Karpas-422 (cell line): Measurements from ENCODE around the gene MED13L. TPM values are rescaled to one million over a fixed set of nuclear protein-coding genes. Genes with fewer than 3 reads are reported as not detected.

Experiments
- DNase-seq: peaks from one replicate; pipeline ENCODE4 v3.0.0-alpha.2; 2015
- H2AFZ ChIP-seq: fragments of 200-600 bp; sonication (generic); 2 replicates; pipeline ENCODE4 v1.6.1; 2014; ENCODE audit warnings: antibody characterized with exemption, low read length, mixed read lengths
- H3K27ac ChIP-seq: fragments of 200-600 bp; sonication (generic); 2 replicates; pipeline ENCODE4 v1.5.1; 2014; ENCODE audit warnings: mild to moderate bottlenecking, low read length, moderate library complexity
- H3K27me3 ChIP-seq: fragments of 200-600 bp; sonication (generic); 2 replicates; pipeline ENCODE4 v1.6.1; 2014; ENCODE audit warnings: low read length, mixed read lengths
- H3K36me3 ChIP-seq: fragments of 200-600 bp; sonication (generic); 2 replicates; pipeline ENCODE4 v1.6.1; 2014; ENCODE audit warnings: low read length, mixed read lengths; ENCODE audit not compliant: insufficient read depth
- H3K4me1 ChIP-seq: fragments of 200-600 bp; sonication (generic); 2 replicates; pipeline ENCODE4 v1.6.1; 2014; ENCODE audit warnings: mild to moderate bottlenecking, low read length, mixed read lengths
- H3K4me2 ChIP-seq: fragments of 200-600 bp; sonication (generic); 2 replicates; pipeline ENCODE4 v1.6.1; 2014; ENCODE audit warnings: low read length, low read depth, mild to moderate bottlenecking; ENCODE audit not compliant: poor library complexity, severe bottlenecking
- H3K4me3 ChIP-seq: fragments of 200-600 bp; sonication (generic); 2 replicates; pipeline ENCODE4 v1.5.1; 2014; ENCODE audit warnings: mild to moderate bottlenecking, antibody characterized with exemption, low read length, mixed read lengths
- H3K79me2 ChIP-seq: fragments of 200-600 bp; sonication (generic); 2 replicates; pipeline ENCODE4 v1.6.1; 2014; ENCODE audit warnings: mild to moderate bottlenecking, low read length, mixed read lengths
- H3K9ac ChIP-seq: fragments of 200-600 bp; sonication (generic); 2 replicates; pipeline ENCODE4 v1.6.0; 2014; ENCODE audit warnings: low read length
- H3K9me2 ChIP-seq: fragments of 200-600 bp; sonication (generic), shearing (Covaris generic); replicated peaks from 2 replicates; pipeline ENCODE4 v1.6.0; 2014; ENCODE audit warnings: mild to moderate bottlenecking, low read length, moderate library complexity; ENCODE audit not compliant: insufficient read depth
- H3K9me3 ChIP-seq: fragments of 300-700, 200-600 bp; sonication (generic); 2 replicates; pipeline ENCODE4 v1.6.1; 2014; ENCODE audit warnings: low read length, mixed read lengths
- H4K20me1 ChIP-seq: fragments of 200-600 bp; sonication (generic); 2 replicates; pipeline ENCODE4 v1.6.1; 2014; ENCODE audit warnings: mild to moderate bottlenecking, antibody characterized with exemption, low read length, low read depth; ENCODE audit not compliant: insufficient read depth
- total RNA-seq: library from RNA; depleted of rRNA; stranded (reverse); fragments of >200 nt; shearing (Covaris generic); gene quantifications from 2 replicates; pipeline ENCODE4 v1.2.3, GENCODE V29; 2014; ENCODE audit warnings: low replicate concordance

The MED13L gene
- total RNA-seq, 1 experiment from 2014 or later: 37.5 TPM

DNA sequence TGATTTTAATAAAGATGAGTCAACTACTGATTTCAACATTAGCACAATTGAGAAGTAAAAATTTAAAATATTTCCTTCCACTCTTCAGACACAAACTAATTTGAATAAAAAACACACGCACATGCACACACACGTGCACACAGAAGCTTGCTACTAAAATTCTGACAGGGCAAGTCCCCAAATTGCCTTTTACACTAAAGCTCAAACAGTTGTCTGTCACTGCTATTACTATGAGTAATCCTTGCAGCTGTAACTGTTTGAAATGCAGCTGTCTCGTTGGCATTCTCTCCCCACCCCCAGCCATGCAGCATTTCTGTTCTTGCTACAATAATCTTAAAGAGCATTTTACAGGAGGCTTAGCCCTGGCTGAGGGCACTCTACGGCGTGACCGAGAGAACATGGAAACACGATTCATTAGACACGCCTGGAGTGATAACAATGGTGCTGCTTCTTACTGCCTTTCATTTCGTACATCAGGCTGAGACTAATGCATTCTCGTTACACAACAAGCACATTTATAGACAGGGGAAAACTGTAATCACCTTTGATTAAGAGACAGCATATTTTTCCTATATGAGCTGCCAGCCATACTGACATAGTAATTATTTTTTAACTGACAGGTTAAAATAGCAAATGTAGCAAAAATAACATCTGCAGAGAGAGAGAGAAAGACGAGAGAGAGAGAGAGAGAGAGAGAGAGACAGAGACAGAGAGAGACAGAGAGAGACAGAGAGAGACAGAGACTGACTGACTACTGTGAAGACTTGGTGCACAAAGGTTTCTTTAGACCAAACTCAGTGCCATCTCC lies 153.8 kb downstream of the MED13L start:
- H2AFZ ChIP-seq: no peak overlapping the region
- H3K9me2 ChIP-seq: no peaks in the 10 kb centered on the region
- DNase-seq: no peak
- no peaks in the 10 kb centered on the region for H3K4me1 ChIP-seq
- H3K36me3 ChIP-seq: no peaks in the 10 kb centered on the region
- H4K20me1 ChIP-seq: peaks cover 49% of the 10 kb centered on the region
- H3K4me3 ChIP-seq: no peak overlapping the region
- no peaks in the 10 kb centered on the region for H3K9me3 ChIP-seq
- no peaks in the 10 kb centered on the region for H3K79me2 ChIP-seq
- no peak overlapping the region for H3K4me2 ChIP-seq
- no peak overlapping the region for H3K9ac ChIP-seq
- no peaks in the 10 kb centered on the region for H3K27me3 ChIP-seq
- H3K27ac ChIP-seq: no peak overlapping the region

DNA sequence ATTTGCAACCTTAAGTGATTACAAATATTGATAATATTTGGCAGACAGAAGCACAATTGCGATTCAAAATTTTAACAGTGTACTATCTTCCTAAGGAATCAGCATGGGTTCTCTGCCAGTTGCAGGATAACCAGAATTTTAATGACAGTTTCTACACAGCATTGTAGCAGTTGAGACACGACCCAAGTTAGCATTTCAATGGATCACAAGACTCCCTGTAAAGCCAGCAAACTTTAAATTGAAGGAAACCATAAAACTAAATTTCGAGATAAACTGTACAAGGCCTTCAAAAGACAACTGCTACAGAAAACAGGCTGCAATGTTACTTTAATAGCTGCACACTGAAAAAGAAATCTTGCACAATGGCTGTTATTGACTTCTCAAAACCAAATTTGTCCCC lies 154.9 kb downstream of the MED13L start:
- no peaks in the 10 kb centered on the region for H3K79me2 ChIP-seq
- DNase-seq: no peak
- H3K9me3 ChIP-seq: no peaks in the 10 kb centered on the region
- no peak overlapping the region for H3K27ac ChIP-seq
- no peaks in the 10 kb centered on the region for H3K9me2 ChIP-seq
- no peaks in the 10 kb centered on the region for H3K4me1 ChIP-seq
- H3K9ac ChIP-seq: no peak overlapping the region
- H2AFZ ChIP-seq: no peak overlapping the region
- no peaks in the 10 kb centered on the region for H3K36me3 ChIP-seq
- H4K20me1 ChIP-seq: peaks cover 47% of the 10 kb centered on the region
- no peaks in the 10 kb centered on the region for H3K27me3 ChIP-seq
- no peak overlapping the region for H3K4me2 ChIP-seq
- no peak overlapping the region for H3K4me3 ChIP-seq

DNA sequence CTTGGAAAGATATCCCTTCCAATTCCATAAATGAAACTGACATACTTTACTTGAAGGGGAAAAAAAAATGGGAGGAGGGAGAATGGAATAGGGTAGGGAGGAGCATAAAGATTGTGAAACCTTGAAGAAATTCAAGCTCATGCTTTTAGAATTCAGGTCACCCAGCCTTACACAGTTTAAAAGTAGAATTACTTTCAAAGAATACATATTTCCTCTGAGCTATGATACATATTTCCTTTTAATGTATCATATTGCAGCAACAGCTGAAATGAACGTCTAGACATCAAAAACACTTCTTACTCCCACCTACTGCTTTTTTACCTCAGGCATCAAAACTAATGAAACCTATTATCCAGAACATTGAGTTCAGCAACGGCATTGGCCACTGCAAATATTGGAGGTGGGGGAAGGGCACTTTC lies 156.0 kb downstream of the MED13L start:
- H3K27me3 ChIP-seq: no peaks in the 10 kb centered on the region
- H3K9me3 ChIP-seq: no peaks in the 10 kb centered on the region
- no peak overlapping the region for H3K9ac ChIP-seq
- DNase-seq: no peak
- no peaks in the 10 kb centered on the region for H3K4me1 ChIP-seq
- H2AFZ ChIP-seq: no peak overlapping the region
- H3K4me2 ChIP-seq: no peak overlapping the region
- no peaks in the 10 kb centered on the region for H3K36me3 ChIP-seq
- H3K4me3 ChIP-seq: no peak overlapping the region
- H3K9me2 ChIP-seq: no peaks in the 10 kb centered on the region
- H3K79me2 ChIP-seq: no peaks in the 10 kb centered on the region
- H3K27ac ChIP-seq: no peak overlapping the region
- peaks cover 48% of the 10 kb centered on the region for H4K20me1 ChIP-seq

DNA sequence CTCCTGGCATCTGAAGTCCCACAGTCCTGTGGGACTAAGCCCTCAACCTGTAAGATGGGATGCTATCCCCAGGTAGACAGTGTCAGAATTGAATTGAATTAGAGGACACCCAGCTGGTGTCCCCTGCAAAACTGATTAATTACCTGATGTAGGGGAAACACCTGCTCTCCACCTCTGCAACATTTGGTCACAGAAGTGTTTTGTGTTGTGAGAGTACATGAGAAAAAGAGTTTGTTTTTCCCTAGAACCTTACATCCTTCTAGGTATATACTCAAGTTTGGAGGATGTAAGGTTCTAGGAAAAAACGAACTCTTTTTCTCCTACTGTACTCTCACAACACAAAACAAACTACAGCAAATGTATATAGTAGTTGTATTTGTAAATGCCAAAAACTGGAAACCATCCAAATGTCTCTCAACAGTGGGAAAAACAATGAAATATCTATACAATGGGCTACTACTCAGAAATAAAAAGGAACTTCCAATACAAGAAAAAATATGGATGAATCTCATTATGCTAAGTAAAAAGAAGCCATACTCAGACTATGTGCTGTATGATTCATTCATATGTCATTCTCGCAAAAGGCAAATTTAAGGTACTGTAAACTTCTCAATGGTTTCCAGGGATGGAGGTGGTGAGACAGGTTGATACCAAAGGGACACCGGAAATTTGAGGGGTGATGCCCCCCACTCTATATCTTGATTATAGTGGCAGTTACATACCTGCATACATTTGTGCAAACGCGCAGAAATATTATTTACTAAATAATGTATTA lies 160.7 kb downstream of the MED13L start:
- no peaks in the 10 kb centered on the region for H3K79me2 ChIP-seq
- no peak overlapping the region for H3K4me2 ChIP-seq
- no peak overlapping the region for H3K27ac ChIP-seq
- DNase-seq: no peak
- no peaks in the 10 kb centered on the region for H3K4me1 ChIP-seq
- no peaks in the 10 kb centered on the region for H3K36me3 ChIP-seq
- no peaks in the 10 kb centered on the region for H3K9me3 ChIP-seq
- peaks cover 47% of the 10 kb centered on the region for H4K20me1 ChIP-seq
- H2AFZ ChIP-seq: no peak overlapping the region
- no peak overlapping the region for H3K9ac ChIP-seq
- no peak overlapping the region for H3K4me3 ChIP-seq
- H3K27me3 ChIP-seq: no peaks in the 10 kb centered on the region
- no peaks in the 10 kb centered on the region for H3K9me2 ChIP-seq

DNA sequence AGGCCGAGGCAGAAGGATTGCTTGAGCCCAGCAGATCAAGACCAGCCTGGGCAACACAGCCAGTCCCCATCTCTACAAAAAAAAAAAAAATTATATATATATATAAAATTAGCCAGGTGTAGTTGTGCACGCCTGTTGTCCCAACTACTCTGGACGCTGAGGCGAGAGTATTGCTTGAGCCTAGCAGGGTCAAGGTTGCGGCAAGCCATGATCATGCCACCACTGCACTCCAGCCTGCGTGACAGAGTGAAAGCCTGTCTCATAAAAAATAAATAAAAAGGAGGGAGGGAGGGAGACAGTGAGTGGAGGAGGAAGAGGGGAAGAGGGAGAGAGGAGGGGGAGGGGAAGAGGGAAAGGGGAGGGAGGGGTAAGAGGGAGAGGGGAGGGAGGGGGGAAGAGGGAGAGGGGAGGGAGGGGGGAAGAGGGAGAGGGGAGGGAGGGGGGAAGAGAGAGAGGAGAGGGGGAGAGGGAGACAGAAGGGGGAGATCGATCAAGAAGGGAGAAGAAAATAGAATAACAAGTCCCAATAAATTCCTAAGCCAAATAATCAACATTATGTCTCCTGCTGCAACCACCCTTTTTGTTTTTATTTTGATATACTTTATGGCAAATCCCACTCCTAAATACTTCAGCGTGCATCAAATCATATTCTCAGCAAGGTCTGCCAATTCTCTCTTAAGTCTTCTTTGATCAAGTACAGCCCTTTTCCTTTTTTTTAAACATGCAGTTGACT lies 163.9 kb downstream of the MED13L start:
- Histone ChIP-seq H3K4me2 (no peak overlapping the region), H3K4me1 (no peaks in the 10 kb centered on the region), H2AFZ (no peak overlapping the region), H3K79me2 (no peaks in the 10 kb centered on the region), H3K27ac (no peak overlapping the region), H3K36me3 (no peaks in the 10 kb centered on the region), H4K20me1 (peaks cover 39% of the 10 kb centered on the region), H3K4me3 (no peak overlapping the region), H3K27me3 (no peaks in the 10 kb centered on the region), H3K9me3 (no peaks in the 10 kb centered on the region), H3K9me2 (no peaks in the 10 kb centered on the region), H3K9ac (no peak overlapping the region)
- DNase-seq: no peak

DNA sequence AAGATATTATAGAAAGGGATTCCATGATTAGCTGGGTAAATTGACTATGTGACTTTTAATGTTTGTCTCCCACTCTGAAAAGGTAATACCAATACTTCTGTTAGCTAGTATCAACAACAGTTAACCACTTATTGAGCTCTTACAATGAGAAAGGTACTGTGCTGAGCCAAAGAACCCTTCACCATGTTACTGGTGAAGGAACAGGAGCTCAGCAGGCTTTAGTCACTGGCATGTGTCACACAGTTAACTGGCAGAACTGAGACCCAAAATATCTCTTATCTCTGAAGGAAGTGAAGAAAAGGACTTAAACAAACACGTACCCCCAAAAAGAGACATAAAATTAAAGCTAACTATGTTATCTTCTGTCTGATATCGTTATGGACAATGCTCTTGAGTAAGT lies 170.6 kb downstream of the MED13L start:
- Histone ChIP-seq H3K9ac (no peak overlapping the region), H3K4me1 (no peaks in the 10 kb centered on the region), H3K27me3 (no peaks in the 10 kb centered on the region), H4K20me1 (peaks cover 6% of the 10 kb centered on the region; the same call in 1 of the 2 replicates), H3K79me2 (no peaks in the 10 kb centered on the region), H2AFZ (no peak overlapping the region), H3K27ac (no peak overlapping the region), H3K4me2 (no peak overlapping the region), H3K9me2 (no peaks in the 10 kb centered on the region), H3K4me3 (no peak overlapping the region), H3K9me3 (no peaks in the 10 kb centered on the region), H3K36me3 (no peaks in the 10 kb centered on the region)
- no peak for DNase-seq

DNA sequence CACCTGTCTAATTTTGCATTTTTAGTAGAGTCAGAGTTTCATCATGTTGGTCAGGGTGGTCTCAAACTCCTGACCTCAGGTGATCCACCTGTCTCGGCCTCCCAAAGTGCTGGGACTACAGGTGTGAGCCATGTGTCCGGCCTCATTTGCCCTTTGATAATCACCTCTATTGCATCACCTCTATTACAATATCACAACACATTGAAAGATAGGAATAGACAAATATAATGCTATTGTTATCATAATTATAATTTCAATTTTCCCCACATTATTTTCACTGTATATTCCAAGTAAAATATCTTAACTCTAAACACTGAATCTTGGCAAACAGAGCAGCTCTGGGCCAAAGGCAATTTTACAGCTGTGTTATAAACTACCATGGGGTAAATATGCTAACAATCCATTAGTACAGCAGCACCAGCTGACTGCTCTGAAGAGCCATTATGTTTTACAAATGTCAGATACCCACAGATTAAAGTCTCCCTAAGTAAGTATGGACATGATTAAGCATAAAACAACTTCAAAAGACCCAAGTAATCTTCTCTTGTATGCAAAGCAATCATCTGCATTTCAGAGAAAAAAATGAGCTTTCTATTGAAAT lies 173.2 kb downstream of the MED13L start:
- Histone ChIP-seq H3K4me3 (no peak overlapping the region), H3K36me3 (no peaks in the 10 kb centered on the region), H3K4me1 (no peaks in the 10 kb centered on the region), H2AFZ (no peak overlapping the region), H3K9me3 (no peaks in the 10 kb centered on the region), H3K9me2 (no peaks in the 10 kb centered on the region), H3K27ac (no peak overlapping the region), H3K27me3 (no peaks in the 10 kb centered on the region), H3K79me2 (no peaks in the 10 kb centered on the region), H3K9ac (no peak overlapping the region), H3K4me2 (no peak overlapping the region), H4K20me1 (peaks cover 6% of the 10 kb centered on the region)
- DNase-seq: no peak

DNA sequence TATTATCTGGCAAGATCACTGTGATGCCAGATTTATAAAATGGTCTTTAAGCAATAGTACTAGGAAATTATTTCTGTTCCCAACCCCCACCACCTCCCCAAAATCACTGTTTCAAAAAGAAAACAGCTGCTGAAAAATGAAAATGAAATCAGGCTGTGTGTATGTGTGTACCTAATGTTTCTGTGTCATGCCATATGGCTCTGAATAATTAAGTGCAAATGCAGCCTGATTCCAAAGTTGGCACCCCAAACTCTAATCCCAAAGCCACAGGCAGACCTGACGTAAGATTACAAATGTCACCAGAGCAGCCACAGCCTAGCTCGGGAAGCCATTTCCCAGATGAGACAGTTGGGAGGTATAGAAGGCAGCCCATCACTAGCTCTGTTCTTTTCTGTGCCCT lies 175.5 kb downstream of the MED13L start:
- Histone ChIP-seq H3K4me1 (no peaks in the 10 kb centered on the region), H3K4me3 (no peak overlapping the region), H3K79me2 (no peaks in the 10 kb centered on the region), H3K9ac (no peak overlapping the region), H3K27me3 (no peaks in the 10 kb centered on the region), H3K9me2 (no peaks in the 10 kb centered on the region), H3K36me3 (no peaks in the 10 kb centered on the region), H2AFZ (no peak overlapping the region), H4K20me1 (peaks cover 6% of the 10 kb centered on the region), H3K9me3 (no peaks in the 10 kb centered on the region), H3K4me2 (no peak overlapping the region), H3K27ac (no peak overlapping the region)
- DNase-seq: no peak
